Measurements from ENCODE around the gene TST.

Gene TST

DNA sequence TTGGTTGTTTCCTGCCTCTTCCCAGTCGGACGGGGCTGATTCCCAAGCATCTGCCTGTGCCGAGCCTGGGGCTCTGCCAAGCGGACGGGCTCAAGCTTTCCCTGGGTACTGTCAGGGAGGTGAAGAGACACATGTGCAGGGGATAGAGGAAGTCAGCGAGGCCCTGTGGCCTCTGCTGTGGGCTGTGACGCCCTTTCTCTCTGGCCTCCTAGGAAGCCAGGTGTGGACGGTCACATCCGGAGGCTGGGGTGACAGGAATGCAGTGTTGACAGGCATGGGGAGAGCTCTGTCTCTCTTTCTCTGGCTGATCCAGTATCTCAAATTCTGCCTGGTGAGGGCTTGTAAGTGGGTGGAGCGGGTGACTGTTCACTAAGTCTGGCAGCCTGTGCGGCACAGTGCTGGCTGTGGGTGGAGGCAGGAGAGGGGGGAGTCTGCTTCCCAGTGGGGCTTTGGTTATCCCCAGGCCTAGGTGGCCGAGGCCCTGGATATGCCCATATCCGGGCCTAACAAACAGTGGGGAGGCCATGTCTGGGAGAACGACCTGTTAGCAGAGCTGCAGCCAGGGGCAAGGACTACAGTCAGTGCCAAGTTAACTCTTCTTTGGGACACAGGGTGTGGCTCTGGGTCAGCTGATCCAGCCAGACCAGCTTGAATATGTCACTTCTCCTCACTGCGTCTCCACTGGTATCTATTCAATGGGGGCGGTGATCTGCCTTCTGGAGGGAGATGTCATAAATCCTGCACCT lies 34.2 kb upstream of the TST start:
- DNase-seq, result no peak

- no peak for DNase-seq
These were observed 33.4 kb upstream of the TST start for GRCh38 chr22:37052386-37053309.

DNA sequence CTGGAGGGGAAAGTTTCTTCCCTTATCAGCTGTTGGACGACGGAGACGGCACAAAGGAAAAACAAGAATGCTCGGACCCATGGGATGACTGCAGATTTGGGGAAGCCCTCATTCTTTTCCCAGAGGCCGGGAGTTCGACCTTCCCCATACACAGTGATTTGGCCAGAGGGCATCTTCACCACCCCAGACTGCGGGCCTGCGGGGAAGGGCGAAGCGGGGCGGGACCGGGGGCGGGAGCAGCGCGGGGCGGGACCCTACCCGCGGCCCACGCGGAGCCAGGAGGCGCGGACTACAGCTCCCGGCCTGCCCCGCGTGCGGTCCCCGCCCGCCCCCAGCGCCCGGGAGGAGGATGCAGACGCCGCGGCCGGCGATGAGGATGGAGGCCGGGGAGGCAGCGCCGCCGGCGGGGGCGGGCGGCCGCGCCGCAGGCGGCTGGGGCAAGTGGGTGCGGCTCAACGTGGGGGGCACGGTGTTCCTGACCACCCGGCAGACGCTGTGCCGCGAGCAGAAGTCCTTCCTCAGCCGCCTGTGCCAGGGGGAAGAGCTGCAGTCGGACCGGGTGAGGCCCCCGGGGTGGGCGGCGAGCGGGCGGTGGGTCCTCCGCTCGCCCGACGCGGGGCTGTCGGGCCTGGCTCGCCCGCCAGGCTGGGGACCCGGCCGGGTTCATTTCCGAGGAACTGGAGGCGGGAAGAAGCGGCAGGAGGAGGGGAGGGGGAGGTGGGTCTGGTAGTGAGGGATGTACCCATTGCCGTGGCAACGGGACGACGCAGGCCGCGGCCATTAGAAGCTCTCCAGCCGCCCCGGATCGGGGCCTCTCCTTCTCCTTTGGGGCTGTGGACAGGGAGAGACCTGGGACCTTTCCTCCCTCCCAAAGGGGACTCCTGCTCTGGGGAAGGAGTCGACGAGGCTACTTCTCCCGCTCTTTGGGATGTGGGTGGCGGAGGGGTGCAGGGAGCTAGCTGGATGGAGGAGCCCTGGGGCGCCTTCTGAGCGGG lies 32.4 kb upstream of the TST start, which contains the start of gene KCTD17:
TSS of gene KCTD17 (plus strand) at position 352 of the 995 bp plus-strand sequence. CDS start at position 371, 19 bp downstream.
- DNase-seq, result peak; percentile 34 to 66 (median 54)

GRCh38 chr22:37050913-37051312 lies 31.7 kb upstream of the TST start:
- no peak for DNase-seq

DNA sequence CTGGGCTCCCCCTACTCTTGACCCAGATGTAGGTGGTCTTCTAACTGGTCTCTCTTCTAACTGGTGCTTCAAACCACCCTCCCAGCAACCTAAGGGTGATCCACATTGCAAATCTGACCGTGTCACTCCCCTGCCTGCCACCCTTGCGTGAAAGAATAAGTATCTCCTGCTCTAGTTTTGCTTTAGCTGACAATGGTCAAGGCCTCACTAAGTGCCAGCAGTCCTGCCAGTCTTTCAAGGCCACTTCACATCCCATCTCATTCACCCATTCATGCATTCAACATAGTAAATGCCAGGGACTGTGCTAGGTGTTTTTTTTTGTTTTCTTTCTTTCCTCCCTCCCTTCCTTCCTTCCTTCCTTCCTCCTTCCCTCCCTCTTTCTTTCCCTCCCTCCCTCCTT lies 30.0 kb upstream of the TST start:
- DNase-seq, result no peak

GRCh38 chr22:37048133-37048532 lies 28.9 kb upstream of the TST start:
- DNase-seq, result no peak

DNA sequence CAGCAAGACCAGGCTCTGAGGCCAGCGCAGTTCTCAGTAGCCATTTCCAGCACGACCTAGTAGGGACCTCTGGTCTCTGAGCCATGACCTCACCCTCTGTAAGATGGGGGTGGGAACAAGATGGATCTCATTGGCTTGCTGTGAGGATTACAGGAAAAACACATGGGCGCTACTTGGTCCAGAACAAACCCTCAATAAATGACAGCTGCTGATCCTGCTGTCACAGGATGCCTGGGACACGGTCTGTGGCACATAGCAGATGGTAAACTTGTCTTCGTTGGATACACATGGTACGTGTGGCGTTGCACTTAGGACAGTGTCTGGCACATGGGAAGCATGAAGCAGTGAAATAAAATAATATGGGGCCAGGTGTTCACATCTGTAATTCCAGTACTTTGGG lies 27.8 kb upstream of the TST start:
- DNase-seq, result no peak

GRCh38 chr22:37046589-37046988 lies 27.3 kb upstream of the TST start:
- DNase-seq, result no peak

GRCh38 chr22:37045958-37046357 lies 26.7 kb upstream of the TST start:
- no peak for DNase-seq

GRCh38 chr22:37044634-37045625 lies 25.7 kb upstream of the TST start:
- DNase-seq, result no peak

- DNase-seq, result no peak
These were observed 24.7 kb upstream of the TST start for GRCh38 chr22:37043828-37044538.

- DNase-seq, result no peak
These were observed 24.1 kb upstream of the TST start for GRCh38 chr22:37043209-37043827.

GRCh38 chr22:37039466-37039865 lies 20.2 kb upstream of the TST start:
- DNase-seq, result no peak

- no peak for DNase-seq
These were observed 18.4 kb upstream of the TST start for GRCh38 chr22:37037669-37038068.

DNA sequence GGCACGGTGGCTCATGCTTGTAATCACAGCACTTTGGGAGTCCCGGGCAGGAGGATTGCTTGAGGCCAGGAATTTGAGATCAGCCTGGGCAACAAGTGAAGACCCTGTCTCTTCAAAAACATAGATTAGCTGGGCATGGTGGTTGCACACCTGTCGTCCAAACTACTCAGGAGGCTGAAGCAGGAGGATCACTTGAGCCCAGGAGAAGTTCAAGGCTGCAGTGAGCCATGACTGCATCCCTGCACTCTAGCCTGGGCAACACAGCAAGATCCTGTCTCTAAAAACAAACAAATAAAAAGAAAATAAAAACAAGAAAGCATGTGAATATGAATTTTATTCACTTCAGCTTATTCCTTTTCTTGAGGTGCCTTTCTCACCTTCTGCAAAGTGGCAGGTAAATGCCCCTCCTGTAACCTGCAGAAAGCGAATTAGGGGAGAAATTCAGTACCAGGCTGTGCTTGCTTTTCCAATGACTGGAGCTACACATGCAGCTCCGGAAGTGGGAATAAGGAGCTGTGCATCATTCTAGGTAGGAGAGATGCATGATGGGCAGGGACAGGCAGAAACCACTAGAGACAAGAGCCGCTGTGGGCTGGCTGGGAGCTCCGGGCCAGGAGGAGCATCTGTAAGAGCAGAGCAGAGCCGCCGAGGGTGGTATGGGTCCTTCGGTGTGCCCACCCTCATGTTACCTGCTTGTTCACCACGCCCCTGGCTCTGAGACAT lies 17.6 kb upstream of the TST start:
- no peak for DNase-seq

- DNase-seq, result no peak
These were observed 14.6 kb upstream of the TST start for GRCh38 chr22:37033605-37034430.

DNA sequence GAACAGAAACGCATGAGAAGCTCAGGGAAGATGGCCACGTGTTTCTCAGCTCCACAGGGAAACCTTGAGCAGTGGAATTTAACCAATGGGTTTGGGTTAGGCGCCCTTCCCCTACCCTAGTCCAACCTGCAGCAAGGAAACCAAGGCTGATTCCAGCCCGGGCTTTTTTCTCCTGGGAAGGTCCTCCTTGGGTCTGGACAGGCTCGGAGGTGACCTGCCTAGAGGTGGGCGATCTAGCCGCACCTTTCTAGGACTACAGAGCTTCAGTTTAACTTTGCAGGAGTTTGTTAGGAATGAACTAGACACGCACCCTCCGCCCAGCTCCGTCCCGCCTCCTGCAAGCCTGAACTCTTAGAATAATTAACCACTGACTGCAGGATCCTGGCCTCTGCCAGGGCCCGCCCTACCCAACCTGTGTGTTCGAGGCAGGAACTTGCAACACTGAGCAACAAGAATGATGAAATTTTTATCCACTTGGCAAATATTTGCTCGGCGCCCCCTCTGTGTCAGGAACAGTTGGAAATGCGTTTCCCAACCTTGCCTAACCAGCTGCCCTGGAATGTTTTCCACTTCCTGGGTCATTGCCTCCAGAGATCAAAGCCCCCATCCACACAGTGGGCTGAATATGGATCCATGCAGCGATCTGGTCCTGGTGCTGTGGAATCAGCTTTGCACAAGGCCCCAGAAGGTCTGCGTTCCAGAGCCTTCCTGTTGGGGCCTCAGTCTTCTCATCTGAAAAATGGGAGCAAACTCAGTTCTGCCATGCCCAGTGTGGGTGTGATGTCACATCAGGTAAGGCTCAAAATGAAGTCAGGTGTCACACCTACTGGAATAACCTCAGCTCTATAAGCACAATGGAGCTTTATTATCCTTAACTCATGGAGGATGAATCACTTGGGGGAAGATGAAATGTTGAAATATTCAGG lies 13.6 kb upstream of the TST start:
- DNase-seq, result no peak

Measured in stimulated activated naive CD4-positive, alpha-beta T cell (primary cell).